PC-3 (cell line): ENCODE results near the gene GAMT.

ENCODE experiments used
- CTCF ChIP-seq: fragments of 300-600 bp; sonication (generic); conservative IDR thresholded peaks from 2 replicates; pipeline ENCODE4 v1.5.1; 2017; ENCODE audit warnings: antibody characterized with exemption, low read depth, mild to moderate bottlenecking, low read length
- EZH2 ChIP-seq: fragments of 300-600 bp; sonication (generic); IDR thresholded peaks from one replicate; pipeline ENCODE4 v1.6.1; 2017; ENCODE audit warnings: antibody characterized with exemption, mild to moderate bottlenecking, low read length; ENCODE audit not compliant: unreplicated experiment

GRCh38 chr19:1420590-1420989 lies 19.2 kb upstream of the GAMT start:
- TF ChIP-seq EZH2, result no peak
- no peak for TF ChIP-seq CTCF
